Endodermal cell (in vitro differentiated cells): ENCODE measurements around the gene KIF14. TPM values are rescaled to one million over a fixed set of nuclear protein-coding genes. Genes with fewer than 3 reads are reported as not detected.
A peak's percentile ranks its signal among the peaks of the same experiment; 100 is the strongest.

Experiments used
- DNase-seq: peaks from one replicate; pipeline ENCODE4 v3.0.0-alpha.2; 2017
- H3K27ac ChIP-seq: 2 replicates; pipeline ENCODE4 v1.5.1; 2013; ENCODE audit warnings: mild to moderate bottlenecking, low read depth, low read length, moderate library complexity
- H3K27me3 ChIP-seq: 2 replicates; pipeline ENCODE4 v1.6.1; 2013; ENCODE audit warnings: mild to moderate bottlenecking, low read length, moderate library complexity; ENCODE audit not compliant: insufficient read depth, control insufficient read depth, poor library complexity, severe bottlenecking
- H3K36me3 ChIP-seq: 2 replicates; pipeline ENCODE4 v1.7.0; 2013; ENCODE audit warnings: mild to moderate bottlenecking, low read length, moderate library complexity; ENCODE audit not compliant: control insufficient read depth, insufficient read depth
- H3K4me1 ChIP-seq: one replicate; pipeline ENCODE4 v1.7.0; 2013; ENCODE audit warnings: low read length; ENCODE audit not compliant: control insufficient read depth, insufficient read depth
- H3K4me3 ChIP-seq: 2 replicates; pipeline ENCODE4 v1.5.1; 2013; ENCODE audit warnings: mild to moderate bottlenecking, low read length, moderate library complexity
- H3K9ac ChIP-seq: 2 replicates; pipeline ENCODE4 v1.6.1; 2013; ENCODE audit warnings: mild to moderate bottlenecking, low read length, moderate library complexity; ENCODE audit not compliant: poor library complexity, severe bottlenecking; ENCODE audit errors: extremely low read depth
- H3K9me3 ChIP-seq: 2 replicates; pipeline ENCODE4 v1.6.1; 2013; ENCODE audit warnings: mild to moderate bottlenecking, low read length, moderate library complexity; ENCODE audit not compliant: control insufficient read depth
- H3K27ac Mint-ChIP-seq: 2 replicates; pipeline ENCODE4 v1.8.0; 2020; ENCODE audit warnings: mixed read lengths
- H3K27me3 Mint-ChIP-seq: 2 replicates; pipeline ENCODE4 v1.8.0; 2021; ENCODE audit warnings: mild to moderate bottlenecking, mixed read lengths; ENCODE audit not compliant: insufficient read depth
- H3K36me3 Mint-ChIP-seq: 2 replicates; pipeline ENCODE4 v1.8.0; 2020; ENCODE audit warnings: low read depth, mixed read lengths
- H3K4me1 Mint-ChIP-seq: 2 replicates; pipeline ENCODE4 v1.8.0; 2020; ENCODE audit warnings: mixed read lengths
- H3K4me3 Mint-ChIP-seq: 2 replicates; pipeline ENCODE4 v1.8.0; 2020; ENCODE audit warnings: mild to moderate bottlenecking, moderate library complexity, mixed read lengths
- H3K9me3 Mint-ChIP-seq: 2 replicates; pipeline ENCODE4 v1.8.0; 2020; ENCODE audit warnings: mild to moderate bottlenecking, mixed read lengths
- CTCF ChIP-seq: fragments of 200-600 bp; sonication (generic); conservative IDR thresholded peaks from 2 replicates; pipeline ENCODE4 v1.5.0; 2021; ENCODE audit warnings: antibody characterized with exemption, mild to moderate bottlenecking
- WGBS, 2 experiments: methylation state at CpG; one replicate each; pipeline versions ENCODE4 v1.1.5 to v1.1.7; 2013; ENCODE audit warnings: missing lambda C conversion rate in 2 of 2, mixed read lengths in 1 of 2; ENCODE audit not compliant: insufficient coverage in 1 of 2, insufficient read length in 1 of 2; 5-methylcytosine and 5-hydroxymethylcytosine counted together
- total RNA-seq, 2 donors: library from RNA; stranded (reverse); fragmentation: NEBNext Ultra II Directional in 1 of 2; extraction: Animal tissue kit (Norgen Biotek cat#: 25700) in 1 of 2; gene quantifications; 2 replicates in 1 of 2; 3 replicates in 1 of 2; pipeline ENCODE4 v1.2.1, GENCODE V29; 2021

The KIF14 gene
- total RNA-seq, 2 donors from 2014 or later: 13.5 to 20.9 TPM

- Mint-ChIP-seq H3K27ac (peak overlapping the region; percentile 40), H3K36me3 (peaks cover 27% of the 10 kb centered on the region), H3K4me3 (peak overlapping the region; percentile 84), H3K9me3 (no peaks in the 10 kb centered on the region), H3K27me3 (no peaks in the 10 kb centered on the region), H3K4me1 (peaks cover 33% of the 10 kb centered on the region)
- Histone ChIP-seq H3K27me3 (no peaks in the 10 kb centered on the region), H3K4me1 (peaks cover 5% of the 10 kb centered on the region), H3K9ac (peak overlapping the region; percentile 89), H3K27ac (peak overlapping the region; percentile 98), H3K36me3 (peaks cover 29% of the 10 kb centered on the region), H3K4me3 (peak overlapping the region; percentile 82), H3K9me3 (no peaks in the 10 kb centered on the region)
- no peak for DNase-seq
- WGBS, 2 experiments: 29 to 35% methylated on average over 6 to 7 of the region's 7 CpGs
- no peak for TF ChIP-seq CTCF
Measured at GRCh38 chr1:200668514-200669313, 48.2 kb upstream of the KIF14 start.

- Mint-ChIP-seq H3K4me1 (peaks cover 33% of the 10 kb centered on the region), H3K4me3 (no peak overlapping the region), H3K9me3 (no peaks in the 10 kb centered on the region), H3K27me3 (no peaks in the 10 kb centered on the region), H3K36me3 (peaks cover 45% of the 10 kb centered on the region), H3K27ac (peak overlapping the region; percentile 52)
- 92 to 96% methylated on average over 8 of the region's 8 CpGs for WGBS, 2 experiments
- H3K9me3 ChIP-seq: no peaks in the 10 kb centered on the region
- no peak overlapping the region for H3K9ac ChIP-seq
- H3K4me1 ChIP-seq: peaks cover 5% of the 10 kb centered on the region
- no peak overlapping the region for H3K4me3 ChIP-seq
- peak; percentile 61 for DNase-seq
- H3K36me3 ChIP-seq: peaks cover 48% of the 10 kb centered on the region
- H3K27ac ChIP-seq: no peak overlapping the region
- no peak for TF ChIP-seq CTCF
- no peaks in the 10 kb centered on the region for H3K27me3 ChIP-seq
Measured at GRCh38 chr1:200666309-200666708, 45.8 kb upstream of the KIF14 start.

- H3K9me3 Mint-ChIP-seq: no peaks in the 10 kb centered on the region
- Histone ChIP-seq H3K9ac (no peak overlapping the region), H3K9me3 (no peaks in the 10 kb centered on the region), H3K4me1 (peaks cover 5% of the 10 kb centered on the region), H3K4me3 (no peak overlapping the region), H3K27me3 (no peaks in the 10 kb centered on the region), H3K36me3 (peaks cover 52% of the 10 kb centered on the region), H3K27ac (no peak overlapping the region)
- 78% methylated on average over 2 of the region's 2 CpGs; no CpG with 5 or more reads in 1 of the 2 experiments for WGBS, 2 experiments
- TF ChIP-seq CTCF: no peak
- no peak overlapping the region for H3K4me3 Mint-ChIP-seq
- no peaks in the 10 kb centered on the region for H3K27me3 Mint-ChIP-seq
- H3K36me3 Mint-ChIP-seq: peaks cover 47% of the 10 kb centered on the region
- no peak overlapping the region for H3K27ac Mint-ChIP-seq
- DNase-seq: peak; percentile 59
- H3K4me1 Mint-ChIP-seq: peaks cover 33% of the 10 kb centered on the region
Measured at GRCh38 chr1:200665861-200666260, 45.3 kb upstream of the KIF14 start.
